GM12864 (cell line): ENCODE data around the gene TSPAN1.

Source experiments
- DNase-seq: peaks from one replicate; pipeline ENCODE4 v3.0.0-alpha.2; 2011; ENCODE audit warnings: low read depth
- H3K4me3 ChIP-seq: 2 replicates; pipeline ENCODE4 v1.5.1; 2011; ENCODE audit warnings: mild to moderate bottlenecking, low read depth, low read length, control low read depth
- TF ChIP-seq, protein P1 (sequence below): IDR thresholded peaks from 2 replicates; pipeline ENCODE4 v1.5.1; 2011; ENCODE audit warnings: low read depth, mild to moderate bottlenecking, moderate library complexity, low read length, control low read depth, inconsistent platforms; ENCODE audit errors: missing control alignments

The TSPAN1 gene

DNA sequence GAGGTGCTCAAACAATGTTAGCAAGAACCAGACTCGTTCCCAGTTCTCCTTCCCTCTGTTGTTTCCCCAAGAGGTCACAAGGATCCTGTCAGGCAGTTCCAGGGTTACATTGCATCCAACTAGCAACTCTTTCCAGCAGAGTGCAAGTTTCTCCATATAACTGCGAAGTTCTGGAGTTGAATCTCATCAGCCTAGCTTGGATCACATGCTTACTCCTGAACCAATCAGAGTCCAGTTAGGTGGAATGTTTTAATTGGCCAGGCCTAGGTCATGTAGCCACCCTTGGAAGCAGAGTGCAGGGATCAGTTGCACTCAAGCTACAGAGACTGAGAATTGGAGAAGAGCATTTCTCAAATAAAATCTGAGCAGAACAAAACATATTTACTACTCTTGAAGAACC lies 26.6 kb upstream of the TSPAN1 start:
- H3K4me3 ChIP-seq = no peak overlapping the region
- no peak for DNase-seq
- TF ChIP-seq, protein P1, sequence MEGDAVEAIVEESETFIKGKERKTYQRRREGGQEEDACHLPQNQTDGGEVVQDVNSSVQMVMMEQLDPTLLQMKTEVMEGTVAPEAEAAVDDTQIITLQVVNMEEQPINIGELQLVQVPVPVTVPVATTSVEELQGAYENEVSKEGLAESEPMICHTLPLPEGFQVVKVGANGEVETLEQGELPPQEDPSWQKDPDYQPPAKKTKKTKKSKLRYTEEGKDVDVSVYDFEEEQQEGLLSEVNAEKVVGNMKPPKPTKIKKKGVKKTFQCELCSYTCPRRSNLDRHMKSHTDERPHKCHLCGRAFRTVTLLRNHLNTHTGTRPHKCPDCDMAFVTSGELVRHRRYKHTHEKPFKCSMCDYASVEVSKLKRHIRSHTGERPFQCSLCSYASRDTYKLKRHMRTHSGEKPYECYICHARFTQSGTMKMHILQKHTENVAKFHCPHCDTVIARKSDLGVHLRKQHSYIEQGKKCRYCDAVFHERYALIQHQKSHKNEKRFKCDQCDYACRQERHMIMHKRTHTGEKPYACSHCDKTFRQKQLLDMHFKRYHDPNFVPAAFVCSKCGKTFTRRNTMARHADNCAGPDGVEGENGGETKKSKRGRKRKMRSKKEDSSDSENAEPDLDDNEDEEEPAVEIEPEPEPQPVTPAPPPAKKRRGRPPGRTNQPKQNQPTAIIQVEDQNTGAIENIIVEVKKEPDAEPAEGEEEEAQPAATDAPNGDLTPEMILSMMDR = no peak

DNA sequence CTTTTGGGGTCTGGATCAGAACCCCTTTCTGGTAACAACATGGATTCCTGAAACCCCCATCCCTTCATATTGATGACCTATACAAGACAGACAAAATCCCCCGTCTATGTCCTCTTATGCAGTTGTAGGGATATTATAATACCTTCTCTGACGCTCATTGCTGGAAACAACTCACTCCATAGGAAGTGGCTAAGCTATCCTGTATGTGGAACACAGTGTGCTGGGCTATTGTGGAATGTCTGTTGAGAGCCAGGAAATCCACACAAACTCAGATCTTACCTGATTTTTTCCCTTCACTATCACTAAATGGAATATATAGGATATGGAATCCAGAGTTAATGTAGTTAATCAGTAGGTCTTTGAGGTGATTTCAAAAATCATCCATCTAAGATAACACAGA lies 24.8 kb upstream of the TSPAN1 start:
- TF ChIP-seq, protein P1 = no peak
- H3K4me3 ChIP-seq = no peak overlapping the region
- no peak for DNase-seq

DNA sequence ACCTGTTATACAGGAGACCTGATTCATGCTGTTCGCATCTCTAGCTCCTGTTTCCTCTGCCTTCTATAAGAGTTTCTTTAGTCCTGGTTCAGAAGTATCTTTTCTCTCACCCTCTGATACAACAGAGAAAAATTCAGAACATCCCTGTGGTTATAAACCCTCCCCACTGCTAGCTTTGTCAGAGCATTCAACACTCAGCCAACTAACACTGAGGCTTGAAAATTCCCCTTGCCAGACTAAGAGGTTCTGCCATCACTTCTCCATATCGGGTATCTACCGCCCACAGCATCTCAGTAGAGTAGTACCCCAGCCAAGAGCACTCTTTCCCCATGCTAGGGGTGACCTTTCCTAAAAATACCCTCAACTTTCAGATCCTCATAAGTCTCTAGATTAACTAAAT lies 22.9 kb upstream of the TSPAN1 start:
- no peak for DNase-seq
- TF ChIP-seq, protein P1 = no peak
- no peak overlapping the region for H3K4me3 ChIP-seq

DNA sequence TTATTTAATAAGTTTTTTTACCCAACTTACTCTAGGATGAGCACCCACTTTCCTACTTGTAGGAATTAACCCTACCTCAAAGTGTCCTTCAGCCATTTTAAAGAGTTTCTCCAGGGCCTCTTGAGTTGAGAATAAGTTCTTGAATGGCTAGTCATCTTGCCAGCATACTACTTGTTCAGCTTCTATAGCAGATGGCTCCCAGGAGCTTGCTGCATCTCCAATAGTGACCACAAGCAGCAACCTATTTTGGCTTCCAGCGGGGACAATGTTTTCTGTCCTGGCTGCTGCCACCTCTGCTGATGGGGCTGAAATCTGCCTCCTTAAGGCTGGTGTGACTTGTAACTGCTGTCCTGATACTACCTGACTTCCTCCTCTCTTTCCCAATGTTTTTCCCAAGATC lies 21.7 kb upstream of the TSPAN1 start:
- DNase-seq = no peak
- TF ChIP-seq, protein P1 = no peak
- H3K4me3 ChIP-seq = no peak overlapping the region

DNA sequence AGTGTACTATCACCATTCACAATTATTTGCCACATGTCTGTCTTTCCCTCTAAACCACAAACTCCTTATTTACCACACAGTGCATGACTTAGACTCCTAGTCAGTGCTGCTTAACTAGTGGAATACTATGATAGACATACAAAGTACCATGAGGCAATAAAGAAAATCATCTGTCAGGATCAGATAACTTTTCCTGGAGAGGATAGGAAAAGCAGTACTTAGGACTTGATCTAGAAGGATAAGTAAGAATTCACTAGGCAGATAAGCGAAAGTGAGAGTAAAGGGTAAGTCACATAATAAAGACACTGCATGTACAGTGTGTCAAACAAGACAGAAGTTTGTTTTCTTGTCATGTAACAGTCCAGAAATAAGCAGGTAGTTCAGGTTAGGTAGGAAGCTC lies 21.2 kb upstream of the TSPAN1 start:
- H3K4me3 ChIP-seq = no peak overlapping the region
- no peak for DNase-seq
- TF ChIP-seq, protein P1 = no peak

DNA sequence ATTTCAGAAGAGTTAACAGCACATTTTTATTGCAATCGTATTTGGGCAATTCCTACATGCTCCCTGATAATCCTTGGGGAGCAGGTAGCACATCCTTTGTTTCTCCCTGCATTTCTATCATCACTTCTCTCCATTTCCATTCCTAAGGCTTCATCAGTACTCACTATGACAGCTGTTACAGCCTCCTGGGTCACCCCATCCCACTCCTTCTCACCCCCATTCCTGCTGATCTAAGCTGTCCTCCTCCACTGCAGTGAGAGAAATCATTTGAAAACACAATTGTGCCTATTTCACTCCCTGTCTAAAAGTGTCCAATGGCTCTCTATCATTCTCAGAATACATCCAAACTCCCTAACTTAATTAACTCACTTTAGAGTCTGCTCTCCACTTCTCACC lies 17.0 kb upstream of the TSPAN1 start:
- no peak for DNase-seq
- H3K4me3 ChIP-seq = no peak overlapping the region
- TF ChIP-seq, protein P1 = no peak
